K562 (cell line): Measurements from ENCODE around the gene REC8. TPM values are rescaled to one million over a fixed set of nuclear protein-coding genes. Genes with fewer than 3 reads are reported as not detected.

ENCODE experiments used
- C11orf30 ChIP-seq: fragments of 450-650 bp; IDR thresholded peaks from 2 replicates; pipeline ENCODE4 v1.6.1; 2016; ENCODE audit warnings: low read depth, mild to moderate bottlenecking
- CC2D1A ChIP-seq: fragments of 450-650 bp; IDR thresholded peaks from 2 replicates; pipeline ENCODE4 v1.6.1; 2017; ENCODE audit warnings: mild to moderate bottlenecking
- CXXC5 ChIP-seq: fragments of 250-450 bp; sonication (Bioruptor Pico); IDR thresholded peaks from 2 replicates; pipeline ENCODE4 v1.8.0; 2022; ENCODE audit warnings: inconsistent platforms, mild to moderate bottlenecking, moderate library complexity
- ETS2 ChIP-seq: IDR thresholded peaks from 2 replicates; pipeline ENCODE4 v1.6.1; 2016; ENCODE audit warnings: borderline replicate concordance, missing genetic modification characterization, mild to moderate bottlenecking, moderate library complexity, missing compliant biosample characterization; ENCODE audit not compliant: poor library complexity, severe bottlenecking
- LCOR ChIP-seq: sonication (generic); formaldehyde crosslinking; IDR thresholded peaks from 2 replicates; pipeline ENCODE4 v1.8.0; 2022; ENCODE audit warnings: mild to moderate bottlenecking, missing genetic modification reagents
- MAZ ChIP-seq, 2 experiments: fragments of 450-650 bp in 1 of 2; sonication (generic) in 1 of 2; formaldehyde crosslinking; IDR thresholded peaks in 1 of 2; conservative IDR thresholded peaks in 1 of 2; 2 replicates each; pipeline versions ENCODE4 v1.4.0 to v1.5.0; 2020; ENCODE audit warnings: mild to moderate bottlenecking in 1 of 2, missing genetic modification reagents in 1 of 2
- MCM2 ChIP-seq: fragments of 450-650 bp; IDR thresholded peaks from 2 replicates; pipeline ENCODE4 v1.6.1; 2017; ENCODE audit warnings: low read depth, mild to moderate bottlenecking
- PTTG1 ChIP-seq: fragments of 450-650 bp; IDR thresholded peaks from 2 replicates; pipeline ENCODE4 v1.6.1; 2016; ENCODE audit warnings: low read depth, mild to moderate bottlenecking, missing genetic modification characterization, missing compliant biosample characterization
- RBM15 ChIP-seq: fragments of 200-400 bp; formaldehyde crosslinking; IDR thresholded peaks from 2 replicates; pipeline ENCODE4 v1.6.1; 2018; ENCODE audit warnings: mild to moderate bottlenecking, low read length, moderate library complexity; ENCODE audit not compliant: insufficient read depth
- SMAD2 ChIP-seq: fragments of 150-350 bp; IDR thresholded peaks from 2 replicates; pipeline ENCODE4 v1.6.1; 2014; ENCODE audit warnings: low read depth, mild to moderate bottlenecking, low read length
- STAT5B ChIP-seq: fragments of 250-450 bp; sonication (Bioruptor Pico); IDR thresholded peaks from 2 replicates; pipeline ENCODE4 v1.8.0; 2021; ENCODE audit warnings: mild to moderate bottlenecking, inconsistent platforms
- TARDBP ChIP-seq: fragments of 450-650 bp; IDR thresholded peaks from 2 replicates; pipeline ENCODE4 v1.6.1; 2016
- TFE3 ChIP-seq: fragments of 450-650 bp; formaldehyde crosslinking; IDR thresholded peaks from 2 replicates; pipeline ENCODE4 v1.4.0; 2020; ENCODE audit warnings: mild to moderate bottlenecking, mixed read lengths
- TRIM24 ChIP-seq, 2 experiments: fragments of 450-650 bp; IDR thresholded peaks; 2 replicates each; pipeline ENCODE4 v1.6.1; 2016
- ZFX ChIP-seq: sonication (generic); formaldehyde crosslinking; IDR thresholded peaks from 2 replicates; pipeline ENCODE4 v1.8.0; 2022; ENCODE audit warnings: mild to moderate bottlenecking, missing genetic modification reagents, moderate library complexity
- ZNF778 ChIP-seq: fragments of 450-650 bp; formaldehyde crosslinking; IDR thresholded peaks from 2 replicates; pipeline ENCODE4 v1.4.0; 2020; ENCODE audit warnings: mild to moderate bottlenecking, moderate library complexity
- polyA plus RNA-seq, 8 experiments: library from polyadenylated mRNA; depleted of rRNA in 4 of 8; stranded (reverse) in 5 of 8; unstranded in 3 of 8; fragments of >200 nt; fragmentation: Nextera tagmentation in 2 of 8; fragmentation: Illumina TruSeq in 1 of 8; extraction: Ambion mirVana in 2 of 8; extraction: Trizol in 1 of 8; gene quantifications; 2 replicates each; pipeline versions ENCODE4 v1.2.1 to v1.2.3, GENCODE V29; 2011 to 2014; ENCODE audit warnings: inconsistent platforms in 1 of 8, missing spikeins in 1 of 8
- total RNA-seq, 7 experiments: library from RNA; depleted of rRNA in 6 of 7; stranded (reverse); fragments of >200 nt in 6 of 7; fragmentation: Illumina TruSeq in 2 of 7; extraction: Trizol in 2 of 7; gene quantifications; 2 replicates each; pipeline versions ENCODE4 v1.2.1 to v1.2.3, GENCODE V29; 2011 to 2021; ENCODE audit warnings: low replicate concordance in 1 of 7
- TF ChIP-seq, protein P1 (sequence below), 2 experiments: fragments of 450-650 bp in 1 of 2; sonication (generic) in 1 of 2; formaldehyde crosslinking; conservative IDR thresholded peaks; 2 replicates each; pipeline versions ENCODE4 v1.4.0 to v1.8.1; 2020 to 2022; ENCODE audit warnings: mild to moderate bottlenecking in 1 of 2, missing genetic modification reagents in 1 of 2
- TF ChIP-seq, protein P2 (sequence below): fragments of 450-650 bp; IDR thresholded peaks from one replicate; pipeline ENCODE4 v1.6.1; 2018; ENCODE audit warnings: mild to moderate bottlenecking, moderate library complexity; ENCODE audit not compliant: partially characterized antibody
- TF ChIP-seq, protein P3 (sequence below): fragments of 450-650 bp; IDR thresholded peaks from 2 replicates; pipeline ENCODE4 v1.6.1; 2016; ENCODE audit warnings: antibody characterized with exemption

REC8 gene
- total and polyA plus RNA-seq, 9 of the 15 experiments (the other 6 are each of a cell fraction or from before 2014, with no cell fraction given), result 0.11 to 2.5 (median 0.85) TPM

DNA sequence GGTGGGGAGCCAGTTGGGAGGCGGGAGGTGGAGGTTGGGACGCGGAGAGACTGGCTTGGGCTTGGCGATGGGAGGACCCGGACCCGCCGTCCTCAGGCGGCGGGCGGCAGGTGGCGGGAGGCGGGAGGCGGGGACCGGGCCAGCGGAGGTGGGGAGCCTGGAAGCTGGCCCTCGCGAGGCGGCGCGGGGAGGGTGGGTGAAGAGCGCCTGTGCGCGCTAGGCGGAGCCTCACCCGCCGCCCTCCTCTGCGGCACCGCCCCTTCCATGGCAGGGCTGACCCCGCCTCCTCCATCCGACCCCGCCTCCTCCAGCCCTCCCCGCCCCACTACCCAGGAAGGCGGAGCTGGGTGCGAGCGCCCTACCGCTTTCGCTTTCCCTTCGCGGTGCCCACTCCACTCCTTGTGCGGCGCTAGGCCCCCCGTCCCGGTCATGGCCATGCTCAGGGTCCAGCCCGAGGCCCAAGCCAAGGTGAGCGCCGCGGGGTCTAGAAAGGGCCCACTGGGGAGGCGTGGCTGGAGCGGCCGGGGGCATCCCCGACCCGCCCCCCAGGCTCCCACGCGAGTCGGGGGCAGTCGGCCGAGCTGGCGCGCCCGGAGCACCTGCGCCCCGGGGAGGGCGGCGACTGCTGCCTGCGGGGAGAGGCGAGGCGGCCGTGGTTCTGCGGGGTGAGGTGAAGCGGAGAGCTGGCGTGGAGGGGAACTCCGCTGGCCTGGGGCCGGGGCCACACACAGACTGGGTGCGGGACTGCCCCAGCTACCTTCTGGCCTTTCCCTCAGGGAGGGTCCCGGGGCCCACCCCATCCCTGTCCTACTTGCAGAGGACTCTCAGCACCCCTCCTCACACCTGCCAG lies 35.8 kb upstream of the REC8 start, which contains the start of gene PSME1 (continued):
- TF ChIP-seq TFE3 (CRISPR knock-in tag) (no peak), STAT5B (CRISPR knock-in tag) (no peak), PTTG1 (tag) (no peak), C11orf30 (no peak), ZNF778 (CRISPR knock-in tag) (no peak), MCM2 (no peak), TARDBP (no peak), RBM15 (no peak), SMAD2 (no peak), MAZ (CRISPR knock-in tag; conservative IDR thresholded peaks at IDR 0.05 in 1 of 2, IDR thresholded peaks at IDR 0.05 in 1 of 2) (peak in 1 of 2 experiments; percentile 85), ETS2 (no peak), LCOR (CRISPR knock-in tag) (no peak), TRIM24 (IDR thresholded peaks at IDR 0.05) (no peak), CC2D1A (no peak), ZFX (peak; percentile 60), CXXC5 (CRISPR knock-in tag) (peak; percentile 31; the same call in 1 of the 2 replicates)
- TF ChIP-seq, protein P1, sequence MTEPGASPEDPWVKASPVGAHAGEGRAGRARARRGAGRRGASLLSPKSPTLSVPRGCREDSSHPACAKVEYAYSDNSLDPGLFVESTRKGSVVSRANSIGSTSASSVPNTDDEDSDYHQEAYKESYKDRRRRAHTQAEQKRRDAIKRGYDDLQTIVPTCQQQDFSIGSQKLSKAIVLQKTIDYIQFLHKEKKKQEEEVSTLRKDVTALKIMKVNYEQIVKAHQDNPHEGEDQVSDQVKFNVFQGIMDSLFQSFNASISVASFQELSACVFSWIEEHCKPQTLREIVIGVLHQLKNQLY (CRISPR knock-in tag; conservative IDR thresholded peaks at IDR 0.05), result no peak
- TF ChIP-seq, protein P2, sequence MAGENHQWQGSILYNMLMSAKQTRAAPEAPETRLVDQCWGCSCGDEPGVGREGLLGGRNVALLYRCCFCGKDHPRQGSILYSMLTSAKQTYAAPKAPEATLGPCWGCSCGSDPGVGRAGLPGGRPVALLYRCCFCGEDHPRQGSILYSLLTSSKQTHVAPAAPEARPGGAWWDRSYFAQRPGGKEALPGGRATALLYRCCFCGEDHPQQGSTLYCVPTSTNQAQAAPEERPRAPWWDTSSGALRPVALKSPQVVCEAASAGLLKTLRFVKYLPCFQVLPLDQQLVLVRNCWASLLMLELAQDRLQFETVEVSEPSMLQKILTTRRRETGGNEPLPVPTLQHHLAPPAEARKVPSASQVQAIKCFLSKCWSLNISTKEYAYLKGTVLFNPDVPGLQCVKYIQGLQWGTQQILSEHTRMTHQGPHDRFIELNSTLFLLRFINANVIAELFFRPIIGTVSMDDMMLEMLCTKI, result no peak
- TF ChIP-seq, protein P3, sequence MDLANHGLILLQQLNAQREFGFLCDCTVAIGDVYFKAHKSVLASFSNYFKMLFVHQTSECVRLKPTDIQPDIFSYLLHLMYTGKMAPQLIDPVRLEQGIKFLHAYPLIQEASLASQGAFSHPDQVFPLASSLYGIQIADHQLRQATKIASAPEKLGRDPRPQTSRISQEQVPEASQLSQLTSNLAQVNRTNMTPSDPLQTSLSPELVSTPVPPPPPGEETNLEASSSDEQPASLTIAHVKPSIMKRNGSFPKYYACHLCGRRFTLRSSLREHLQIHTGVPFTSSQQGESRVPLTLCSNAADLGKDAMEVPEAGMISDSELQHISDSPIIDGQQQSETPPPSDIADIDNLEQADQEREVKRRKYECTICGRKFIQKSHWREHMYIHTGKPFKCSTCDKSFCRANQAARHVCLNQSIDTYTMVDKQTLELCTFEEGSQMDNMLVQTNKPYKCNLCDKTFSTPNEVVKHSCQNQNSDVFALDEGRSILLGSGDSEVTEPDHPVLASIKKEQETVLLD, result no peak
